ENCODE results near the gene ILF2.

The ILF2 gene

DNA sequence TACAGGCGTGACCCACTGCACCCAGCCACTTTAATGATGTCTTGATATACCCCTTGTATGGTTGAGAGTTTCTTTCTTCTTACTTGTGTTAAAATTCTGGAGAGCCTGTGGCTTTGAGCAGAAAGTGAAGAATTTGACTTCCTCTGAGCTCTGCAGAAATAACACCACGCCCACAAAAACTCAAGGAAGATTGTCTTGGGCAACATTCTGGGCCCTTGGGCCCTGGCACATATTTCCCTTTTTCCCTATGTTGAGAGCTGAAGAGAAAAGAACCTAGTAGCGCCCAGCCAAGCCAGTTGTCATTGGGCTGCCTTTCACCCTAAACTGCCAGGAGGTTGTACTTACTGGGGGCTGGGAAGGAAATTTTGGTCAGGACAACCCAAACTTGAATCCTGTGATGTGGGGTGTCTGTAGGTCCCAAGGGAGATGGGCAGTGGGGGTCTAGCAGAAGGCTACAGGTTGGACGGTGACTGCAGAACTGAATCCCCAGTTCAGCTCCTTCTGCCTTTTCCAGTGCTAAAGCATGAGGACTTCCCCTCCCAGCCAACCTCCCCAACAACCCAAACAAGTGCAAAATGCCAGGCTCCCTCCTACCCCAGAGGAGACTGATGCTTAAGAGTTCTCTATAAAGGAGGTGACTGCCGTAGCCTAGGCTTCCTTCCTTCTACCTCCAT lies 24.0 kb downstream of the ILF2 start:
- Histone ChIP-seq H3K4me2 (ENCODE audit: insufficient read depth, low read length) (no peak overlapping the region), H2AFZ (ENCODE audit: low read depth, low read length) (no peak overlapping the region), H3K4me3 (ENCODE audit: low read depth in 1 of 2, low read length in 2 of 2) (no peak overlapping the region), H3K27me3 (ENCODE audit: insufficient read depth, low read length, poor library complexity) (no peaks in the 10 kb centered on the region), H3K36me3 (ENCODE audit: insufficient read depth, low read length) (peaks cover 57% of the 10 kb centered on the region), H3K79me2 (ENCODE audit: insufficient read depth, low read length) (peaks cover 14% of the 10 kb centered on the region), H4K20me1 (ENCODE audit: insufficient read depth, low read length) (peaks cover 11% of the 10 kb centered on the region; the same call in 1 of the 2 replicates), H3K9ac (ENCODE audit: low read depth, low read length) (no peak overlapping the region), H3K4me1 (ENCODE audit: insufficient read depth, low read length) (no peaks in the 10 kb centered on the region), H3K27ac (ENCODE audit: low read length) (no peak overlapping the region), H3K9me3 (ENCODE audit: insufficient read depth, low read length, severe bottlenecking) (no peaks in the 10 kb centered on the region)
- ATAC-seq (ENCODE audit: insufficient read depth, low read depth): peak; percentile 13; the same call in 2 of the 3 replicates
- TF ChIP-seq CTCF (IDR thresholded peaks at IDR 0.05; ENCODE audit: borderline replicate concordance, extremely low read depth, low read length, poor library complexity, severe bottlenecking) (no peak), EZH2 (IDR thresholded peaks at IDR 0.05; ENCODE audit: borderline replicate concordance, low read depth, low read length, severe bottlenecking) (no peak)
- no peak for DNase-seq

- ATAC-seq (ENCODE audit: insufficient read depth, low read depth): no peak
- Histone ChIP-seq H3K36me3 (ENCODE audit: insufficient read depth, low read length) (peaks cover 87% of the 10 kb centered on the region), H3K4me2 (ENCODE audit: insufficient read depth, low read length) (no peak overlapping the region), H3K4me3 (ENCODE audit: low read depth in 1 of 2, low read length in 2 of 2) (no peak overlapping the region), H2AFZ (ENCODE audit: low read depth, low read length) (no peak overlapping the region), H3K9ac (ENCODE audit: low read depth, low read length) (no peak overlapping the region), H3K27me3 (ENCODE audit: insufficient read depth, low read length, poor library complexity) (no peaks in the 10 kb centered on the region), H3K4me1 (ENCODE audit: insufficient read depth, low read length) (peaks cover 7% of the 10 kb centered on the region; the same call in 1 of the 2 replicates), H3K79me2 (ENCODE audit: insufficient read depth, low read length) (peaks cover 40% of the 10 kb centered on the region), H4K20me1 (ENCODE audit: insufficient read depth, low read length) (peaks cover 15% of the 10 kb centered on the region; the same call in 1 of the 2 replicates), H3K9me3 (ENCODE audit: insufficient read depth, low read length, severe bottlenecking) (no peaks in the 10 kb centered on the region), H3K27ac (ENCODE audit: low read length) (no peak overlapping the region)
- TF ChIP-seq EZH2 (IDR thresholded peaks at IDR 0.05; ENCODE audit: borderline replicate concordance, low read depth, low read length, severe bottlenecking) (no peak), CTCF (IDR thresholded peaks at IDR 0.05; ENCODE audit: borderline replicate concordance, extremely low read depth, low read length, poor library complexity, severe bottlenecking) (no peak)
- no peak for DNase-seq
Measured at GRCh38 chr1:153643816-153644215, 27.0 kb downstream of the ILF2 start.

- H4K20me1 ChIP-seq (ENCODE audit: insufficient read depth, low read length): peaks cover 17% of the 10 kb centered on the region; the same call in 1 of the 2 replicates
- H3K4me2 ChIP-seq (ENCODE audit: insufficient read depth, low read length): no peak overlapping the region
- no peak overlapping the region for H3K9ac ChIP-seq (ENCODE audit: low read depth, low read length)
- H3K36me3 ChIP-seq (ENCODE audit: insufficient read depth, low read length): peaks cover 94% of the 10 kb centered on the region
- no peak overlapping the region for H3K4me3 ChIP-seq (ENCODE audit: low read depth in 1 of 2, low read length in 2 of 2)
- DNase-seq: no peak
- H2AFZ ChIP-seq (ENCODE audit: low read depth, low read length): no peak overlapping the region
- H3K79me2 ChIP-seq (ENCODE audit: insufficient read depth, low read length): peaks cover 46% of the 10 kb centered on the region
- no peaks in the 10 kb centered on the region for H3K27me3 ChIP-seq (ENCODE audit: insufficient read depth, low read length, poor library complexity)
- peaks cover 7% of the 10 kb centered on the region; the same call in 1 of the 2 replicates for H3K4me1 ChIP-seq (ENCODE audit: insufficient read depth, low read length)
- no peak overlapping the region for H3K27ac ChIP-seq (ENCODE audit: low read length)
- TF ChIP-seq EZH2 (IDR thresholded peaks at IDR 0.05; ENCODE audit: borderline replicate concordance, low read depth, low read length, severe bottlenecking) (no peak), CTCF (IDR thresholded peaks at IDR 0.05; ENCODE audit: borderline replicate concordance, extremely low read depth, low read length, poor library complexity, severe bottlenecking) (no peak)
- no peaks in the 10 kb centered on the region for H3K9me3 ChIP-seq (ENCODE audit: insufficient read depth, low read length, severe bottlenecking)
- no peak for ATAC-seq (ENCODE audit: insufficient read depth, low read depth)
Measured at GRCh38 chr1:153643100-153643499, 27.7 kb downstream of the ILF2 start.

Measured in DND-41 (cell line).